ENCODE data around the gene ANXA2.

GRCh38 chr15:60351066-60351465 lies 46.7 kb downstream of the ANXA2 start:
- TF ChIP-seq RARB (CRISPR knock-in tag; IDR thresholded peaks at IDR 0.05) (no peak), PATZ1 (CRISPR knock-in tag; IDR thresholded peaks at IDR 0.05; ENCODE audit: borderline replicate concordance) (no peak), CREB5 (CRISPR knock-in tag; IDR thresholded peaks at IDR 0.05; ENCODE audit: low read depth) (no peak), TCF4 (CRISPR knock-in tag; IDR thresholded peaks at IDR 0.05; ENCODE audit: borderline replicate concordance) (no peak), OSR1 (CRISPR knock-in tag; IDR thresholded peaks at IDR 0.05) (no peak), ZNF70 (CRISPR knock-in tag; IDR thresholded peaks at IDR 0.05) (no peak), CSRNP3 (CRISPR knock-in tag; IDR thresholded peaks at IDR 0.05) (no peak), TOX (CRISPR knock-in tag; IDR thresholded peaks at IDR 0.05; ENCODE audit: borderline replicate concordance) (no peak)

Data from SK-N-SH treated with all-trans-retinoic acid at 6 μM for 48 hours (cell line).